Stimulated activated naive CD4-positive, alpha-beta T cell treated with Interleukin-2 at 50 U/mL for 16 hours (primary cell): ENCODE data around the gene EVA1A.
"Not testable (repeated sequence)": the region's sequence is repeated elsewhere in the genome, so short reads cannot be mapped to it uniquely, and the experiment has no call there.

Experiments used
- DNase-seq: peaks from one replicate; lab custom pipeline; 2025; lab: John Stamatoyannopoulos, UW

The EVA1A gene

GRCh38 chr2:75480971-75481836 lies 79.5 kb downstream of the EVA1A start:
- no peak for DNase-seq

DNA sequence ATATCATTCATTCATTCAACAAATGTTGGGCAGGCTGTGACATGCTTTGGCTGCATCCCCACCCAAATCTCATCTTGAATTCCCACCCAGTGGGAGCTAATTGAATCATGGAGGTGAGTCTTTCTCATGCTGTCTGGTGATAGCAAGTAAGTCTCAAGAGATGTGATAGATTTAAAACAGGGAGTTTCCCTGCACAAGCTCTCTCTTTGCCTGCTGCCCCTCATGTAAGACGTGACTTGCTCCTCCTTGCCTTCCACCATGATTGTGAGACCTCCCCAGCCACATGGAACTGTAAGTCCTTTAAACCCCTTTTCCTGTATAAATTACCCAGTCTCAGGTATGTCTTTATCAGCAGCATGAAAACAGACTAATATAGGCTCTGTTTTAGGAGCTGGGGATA lies 83.0 kb downstream of the EVA1A start:
- not testable (repeated sequence) for DNase-seq

DNA sequence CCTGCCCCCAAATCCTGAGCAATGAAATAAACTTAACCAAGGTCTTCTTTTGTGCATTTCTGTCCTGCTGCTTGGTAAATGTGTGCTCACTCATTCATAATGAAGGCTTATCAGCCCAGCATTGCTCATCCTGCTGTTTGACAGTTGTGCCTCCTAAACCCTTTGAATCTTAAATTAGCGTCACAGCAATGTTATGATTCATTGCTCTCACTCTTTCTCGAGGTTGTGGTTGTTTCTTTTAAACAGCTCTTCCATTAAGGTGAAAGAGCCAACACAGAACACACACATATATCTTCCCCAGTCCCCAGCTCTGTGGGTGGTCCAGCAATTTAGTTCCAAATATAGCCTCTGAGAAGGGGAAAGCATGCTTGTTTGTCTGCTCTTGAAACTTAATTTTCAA lies 84.0 kb downstream of the EVA1A start:
- no peak for DNase-seq

- DNase-seq, result no peak
Measured at GRCh38 chr2:75475976-75476375, 84.8 kb downstream of the EVA1A start.

- DNase-seq, result no peak
Measured at GRCh38 chr2:75475049-75475448, 85.7 kb downstream of the EVA1A start.

GRCh38 chr2:75474115-75474514 lies 86.6 kb downstream of the EVA1A start:
- no peak for DNase-seq

GRCh38 chr2:75466708-75467311 lies 93.9 kb downstream of the EVA1A start:
- no peak for DNase-seq

- DNase-seq, result no peak
Measured at GRCh38 chr2:75465317-75465984, 95.3 kb downstream of the EVA1A start.

- DNase-seq, result no peak
Measured at GRCh38 chr2:75464348-75464946, 96.3 kb downstream of the EVA1A start.

GRCh38 chr2:75462721-75463120 lies 98.0 kb downstream of the EVA1A start:
- no peak for DNase-seq

- no peak for DNase-seq
Measured at GRCh38 chr2:75462206-75462605, 98.5 kb downstream of the EVA1A start.

- DNase-seq, result no peak
Measured at GRCh38 chr2:75460630-75461029, 100.1 kb downstream of the EVA1A start.

GRCh38 chr2:75459565-75460310 lies 101.0 kb downstream of the EVA1A start:
- DNase-seq, result no peak

GRCh38 chr2:75458201-75458600 lies 102.5 kb downstream of the EVA1A start:
- DNase-seq, result no peak

DNA sequence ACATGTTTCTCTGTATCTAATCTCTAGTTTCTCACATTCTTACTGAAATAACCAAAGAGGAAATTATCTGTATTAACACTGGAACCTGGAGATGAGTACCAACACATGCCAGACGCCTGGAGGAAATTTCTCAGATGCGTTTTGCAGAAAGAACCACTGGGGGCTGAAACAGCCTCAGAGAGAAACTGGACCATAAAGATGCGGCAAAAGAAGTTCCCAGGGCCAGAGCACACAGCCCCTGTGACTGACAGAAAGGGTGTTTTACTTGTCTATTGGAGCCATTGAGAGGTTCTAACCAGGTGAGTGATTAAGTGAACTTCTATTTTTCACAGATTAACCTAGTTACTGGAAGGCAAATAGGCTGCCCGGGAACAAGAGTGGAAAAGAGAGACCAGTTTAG lies 103.9 kb downstream of the EVA1A start:
- no peak for DNase-seq

DNA sequence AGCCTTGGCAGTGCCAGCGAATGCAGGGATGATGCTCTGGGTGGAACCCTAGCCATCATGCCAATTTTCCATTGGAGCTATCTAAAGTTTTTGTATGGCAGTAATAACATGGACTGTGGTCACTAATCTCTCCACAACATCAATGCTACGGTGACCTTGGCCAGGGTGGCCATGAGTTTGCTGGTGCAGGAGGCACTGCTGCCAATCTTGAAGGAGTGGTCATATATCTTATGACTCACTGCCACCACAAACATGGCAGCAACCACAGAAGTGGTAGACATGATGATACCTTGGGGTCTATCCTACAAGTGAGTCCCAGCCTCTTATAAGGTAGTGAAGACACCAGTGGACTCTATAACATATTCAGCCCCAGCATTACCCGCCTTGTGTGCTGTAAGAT lies 104.6 kb downstream of the EVA1A start:
- DNase-seq, result no peak

DNA sequence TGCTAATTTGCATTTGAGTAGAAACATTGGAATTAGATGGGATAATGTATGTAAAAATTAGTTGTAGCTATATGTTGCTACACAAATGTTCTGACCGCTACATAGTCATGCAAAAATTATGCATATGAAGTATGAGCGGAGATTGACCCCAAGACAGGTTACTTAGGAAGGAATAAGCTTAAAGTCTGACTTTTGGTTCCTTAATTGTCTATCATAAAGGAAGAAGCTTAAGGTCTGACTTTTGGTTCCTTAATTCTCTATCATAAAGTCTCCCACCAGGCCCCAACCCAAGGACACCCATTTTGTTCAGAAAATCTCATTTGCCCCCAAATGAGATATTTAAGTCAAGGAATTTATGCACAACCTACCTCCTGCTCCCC lies 106.5 kb downstream of the EVA1A start:
- DNase-seq, result no peak

- no peak for DNase-seq
Measured at GRCh38 chr2:75453384-75454240, 107.1 kb downstream of the EVA1A start.

DNA sequence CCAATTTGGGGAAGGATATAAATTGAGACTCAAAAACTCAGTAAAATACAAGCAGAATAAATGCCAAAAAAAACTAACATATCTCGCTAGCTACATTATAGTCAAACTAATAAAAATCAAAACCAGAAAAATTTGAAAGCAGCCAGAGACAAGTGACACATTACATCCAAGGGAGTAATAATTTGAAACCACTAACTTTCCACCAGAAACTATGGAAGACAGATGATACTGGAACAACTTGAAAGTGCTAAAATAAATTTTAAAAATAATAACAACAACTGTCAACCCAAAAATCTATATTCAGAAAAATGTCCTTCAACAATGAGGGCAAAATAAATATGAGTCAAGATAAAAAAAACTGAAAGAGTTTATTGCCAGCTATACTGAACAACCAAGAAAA lies 110.7 kb downstream of the EVA1A start:
- DNase-seq, result no peak

- DNase-seq, result no peak
Measured at GRCh38 chr2:75447176-75447575, 113.6 kb downstream of the EVA1A start.
